Measurements from ENCODE around the gene PHLPP1.
"Not testable (repeated sequence)": the region's sequence is repeated elsewhere in the genome, so short reads cannot be mapped to it uniquely, and the experiment has no call there.

The PHLPP1 gene

GRCh38 chr18:62897153-62897552 is 181.8 kb downstream of the PHLPP1 start:
- no peak for DNase-seq (ENCODE audit: low spot score)

GRCh38 chr18:62898359-62898758 is 183.0 kb downstream of the PHLPP1 start:
- DNase-seq (ENCODE audit: low spot score): no peak

GRCh38 chr18:62899534-62899933 is 184.2 kb downstream of the PHLPP1 start:
- no peak for DNase-seq (ENCODE audit: low spot score)

DNA sequence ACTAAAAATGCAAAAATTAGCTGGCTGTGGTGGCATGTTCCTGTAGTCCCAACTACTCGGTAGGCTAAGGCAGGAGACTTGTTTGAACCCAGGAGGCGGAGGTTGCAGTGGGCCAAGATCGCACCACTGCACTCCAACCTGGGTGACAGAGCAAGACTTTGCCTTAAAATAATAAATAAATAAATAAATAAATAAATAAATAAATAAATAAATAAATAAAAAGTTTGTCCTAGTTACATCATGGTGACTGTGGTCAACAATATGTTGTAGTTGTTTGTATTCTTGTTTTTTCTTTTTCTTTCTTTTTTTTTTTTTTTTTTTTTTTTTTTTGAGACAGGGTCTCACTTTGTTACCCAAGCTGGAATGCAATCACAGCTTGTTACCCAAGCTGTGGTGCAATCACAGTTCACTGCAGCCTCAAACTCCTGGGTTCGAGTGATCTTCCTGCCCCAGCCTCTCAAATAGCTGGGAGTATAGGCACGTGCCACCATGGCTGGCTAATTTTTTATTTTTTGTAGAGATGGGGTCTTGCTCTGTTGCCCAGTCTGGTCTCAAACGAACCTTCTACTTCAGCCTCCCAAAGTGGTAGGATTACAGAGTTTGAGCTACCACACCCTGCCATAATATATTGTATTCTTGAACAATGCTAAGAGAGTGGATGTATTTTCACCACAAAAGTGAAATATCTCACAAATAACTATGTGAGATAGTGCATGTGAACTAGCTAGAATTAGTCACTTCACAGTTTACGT is 185.0 kb downstream of the PHLPP1 start:
- no peak for DNase-seq (ENCODE audit: low spot score)

GRCh38 chr18:62902776-62903175 is 187.4 kb downstream of the PHLPP1 start:
- DNase-seq (ENCODE audit: low spot score): no peak

GRCh38 chr18:62904396-62905285 is 189.3 kb downstream of the PHLPP1 start:
- DNase-seq (ENCODE audit: low spot score): no peak

GRCh38 chr18:62912885-62913284 is 197.5 kb downstream of the PHLPP1 start:
- DNase-seq (ENCODE audit: low spot score): no peak

DNA sequence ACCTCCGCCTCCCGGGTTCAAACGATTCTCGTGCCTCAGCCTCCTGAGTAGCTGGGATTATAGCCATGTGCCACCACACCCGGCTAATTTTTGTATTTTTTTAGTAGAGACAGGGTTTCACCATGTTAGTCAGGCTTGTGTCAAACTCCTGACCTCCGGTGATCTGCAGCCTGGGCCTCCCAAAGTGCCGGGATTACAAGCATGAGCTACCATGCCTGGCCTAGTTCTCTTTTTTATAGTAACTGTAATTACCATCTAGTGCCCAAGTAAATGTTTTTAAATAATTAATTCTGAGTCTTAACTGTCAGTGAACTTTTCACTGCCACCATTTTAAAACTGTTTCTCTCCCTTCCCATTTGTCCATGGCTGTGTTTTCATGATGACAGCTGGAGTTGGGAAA is 198.5 kb downstream of the PHLPP1 start:
- not testable (repeated sequence) for DNase-seq (ENCODE audit: low spot score)

DNA sequence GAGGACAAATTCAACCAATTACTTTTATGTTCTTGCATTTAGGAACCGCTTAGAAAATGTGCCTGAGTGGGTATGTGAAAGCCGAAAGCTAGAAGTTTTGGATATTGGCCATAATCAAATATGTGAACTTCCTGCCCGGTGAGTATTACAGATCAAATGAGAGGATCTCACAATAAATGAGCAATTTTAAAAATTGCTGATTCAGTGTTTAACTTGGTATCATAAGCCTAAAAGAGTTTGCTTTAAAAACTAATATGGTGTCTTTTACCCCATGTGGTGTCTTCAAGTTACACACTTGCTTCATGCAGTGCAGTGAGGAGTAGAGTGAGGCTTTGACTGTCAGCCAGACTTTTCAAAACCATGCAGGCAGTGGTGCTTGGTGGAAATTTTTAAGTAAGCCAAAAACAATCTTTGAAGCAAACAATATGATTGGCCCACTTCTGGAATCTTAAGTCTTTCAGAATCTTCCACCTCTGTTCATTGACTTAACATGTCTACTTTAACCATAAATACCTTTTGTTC is 199.6 kb downstream of the PHLPP1 start:
- no peak for DNase-seq (ENCODE audit: low spot score)

DNA sequence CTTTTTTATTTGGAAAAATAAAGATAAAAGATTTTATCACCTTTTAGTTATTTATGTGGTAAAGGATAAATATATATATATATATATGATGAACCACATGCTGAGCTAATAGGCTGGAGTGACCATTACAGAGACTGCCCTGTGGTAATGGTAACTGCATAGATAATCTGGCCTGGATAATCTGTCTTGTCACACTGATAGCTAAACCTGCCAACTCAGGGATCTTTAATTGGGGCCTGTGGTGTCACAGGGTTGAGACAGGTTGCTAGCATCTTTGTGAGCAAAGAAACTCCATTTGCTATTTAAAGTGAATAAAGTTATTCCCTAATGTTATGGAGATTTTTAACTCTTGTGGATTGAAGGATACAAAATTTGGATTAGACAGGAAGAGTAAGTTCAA is 203.0 kb downstream of the PHLPP1 start:
- no peak for DNase-seq (ENCODE audit: low spot score)

DNA sequence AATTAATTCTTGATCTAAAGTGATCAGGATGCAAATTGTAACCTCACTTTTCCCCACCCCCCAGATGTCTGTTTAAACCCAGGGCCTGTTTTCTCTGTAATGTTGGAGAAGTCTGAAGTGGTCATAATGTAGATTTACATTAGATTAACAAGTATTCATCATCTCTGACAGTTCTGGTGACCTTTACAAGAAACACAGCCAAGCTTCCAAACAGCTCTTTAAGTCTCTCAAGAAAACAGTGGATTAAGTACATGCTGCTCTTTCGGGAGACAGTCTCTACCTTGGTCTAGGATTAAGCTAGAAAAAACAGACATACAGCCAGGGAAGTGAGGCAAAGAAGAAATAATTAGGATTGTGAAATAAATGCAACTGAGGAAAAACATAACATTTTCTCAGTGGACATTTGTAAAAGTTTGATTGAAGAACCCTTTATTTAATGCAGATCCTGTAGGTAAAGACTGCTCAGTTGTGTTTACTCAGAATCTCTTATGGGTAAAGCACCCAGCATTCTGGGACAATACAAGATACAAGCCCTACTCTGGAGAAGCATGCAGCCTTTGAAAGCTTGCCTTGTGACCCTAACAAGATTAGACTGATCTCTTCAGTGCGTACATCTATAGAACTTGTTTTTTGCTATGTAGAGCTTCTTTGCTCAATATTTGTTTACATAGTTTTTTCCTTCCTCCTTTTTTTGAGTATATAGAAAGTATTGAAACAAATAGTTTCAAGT is 203.9 kb downstream of the PHLPP1 start:
- no peak for DNase-seq (ENCODE audit: low spot score)

- DNase-seq (ENCODE audit: low spot score): no peak
Observed at GRCh38 chr18:62925031-62925688, 209.8 kb downstream of the PHLPP1 start.

DNA sequence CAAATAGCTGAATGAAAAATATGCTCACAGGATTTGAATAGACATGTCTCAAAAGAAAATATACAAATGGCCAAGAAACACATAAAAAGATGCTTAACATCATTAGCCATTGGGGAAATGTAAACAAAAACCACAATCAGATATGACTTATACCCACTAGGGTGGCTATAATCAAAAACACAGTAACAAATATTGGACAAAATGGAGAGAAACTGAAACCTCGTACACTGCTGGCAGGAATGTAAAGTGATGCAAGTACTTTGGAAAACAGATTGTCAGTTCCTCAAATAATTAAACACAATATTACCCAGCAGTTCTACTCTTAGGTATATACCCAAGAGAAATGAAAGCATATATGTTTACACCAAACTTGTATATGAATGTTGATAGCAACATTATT is 213.0 kb downstream of the PHLPP1 start:
- no peak for DNase-seq (ENCODE audit: low spot score)

GRCh38 chr18:62933261-62933887 is 218.0 kb downstream of the PHLPP1 start:
- no peak for DNase-seq (ENCODE audit: low spot score)

GRCh38 chr18:62935994-62936393 is 220.7 kb downstream of the PHLPP1 start:
- DNase-seq (ENCODE audit: low spot score): no peak

DNA sequence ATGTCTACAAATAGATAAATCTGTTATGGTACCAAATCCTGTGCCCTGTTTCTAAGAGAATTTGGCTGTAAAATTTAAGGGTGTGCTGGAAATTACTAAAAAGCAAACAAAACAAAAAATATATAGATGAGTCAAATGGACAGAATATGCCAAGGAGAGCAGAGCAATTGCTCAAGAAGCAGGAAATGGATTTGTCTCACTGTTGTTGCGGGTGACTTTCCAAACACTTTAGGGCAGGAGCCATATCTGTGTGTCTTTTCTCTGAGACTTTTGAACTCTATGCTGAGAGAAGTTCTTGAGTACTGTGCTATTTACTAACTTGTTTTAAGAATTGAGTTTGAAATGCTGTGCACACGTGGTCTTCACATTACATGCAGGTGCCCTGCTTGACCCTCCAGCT is 221.7 kb downstream of the PHLPP1 start:
- no peak for DNase-seq (ENCODE audit: low spot score)

GRCh38 chr18:62938006-62938405 is 222.7 kb downstream of the PHLPP1 start:
- no peak for DNase-seq (ENCODE audit: low spot score)

DNA sequence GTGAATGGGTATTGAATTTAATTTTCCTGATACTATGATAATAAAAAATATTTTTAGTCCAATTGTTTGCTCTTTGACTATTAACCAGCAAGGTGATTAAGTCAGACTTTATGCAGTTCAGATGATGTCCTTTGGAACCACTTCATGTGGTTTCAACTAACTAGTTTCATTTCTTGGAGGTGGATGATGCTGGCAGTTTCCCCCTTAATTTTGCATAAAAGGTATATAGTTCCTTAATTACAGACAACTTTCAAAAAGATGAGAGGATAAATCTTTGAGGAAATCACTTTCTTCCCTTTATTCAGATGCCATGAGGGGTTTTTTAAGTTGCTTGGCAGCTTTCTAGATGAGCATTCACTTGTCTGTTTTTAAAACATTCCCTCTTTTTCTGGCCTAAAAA is 223.1 kb downstream of the PHLPP1 start:
- no peak for DNase-seq (ENCODE audit: low spot score)

DNA sequence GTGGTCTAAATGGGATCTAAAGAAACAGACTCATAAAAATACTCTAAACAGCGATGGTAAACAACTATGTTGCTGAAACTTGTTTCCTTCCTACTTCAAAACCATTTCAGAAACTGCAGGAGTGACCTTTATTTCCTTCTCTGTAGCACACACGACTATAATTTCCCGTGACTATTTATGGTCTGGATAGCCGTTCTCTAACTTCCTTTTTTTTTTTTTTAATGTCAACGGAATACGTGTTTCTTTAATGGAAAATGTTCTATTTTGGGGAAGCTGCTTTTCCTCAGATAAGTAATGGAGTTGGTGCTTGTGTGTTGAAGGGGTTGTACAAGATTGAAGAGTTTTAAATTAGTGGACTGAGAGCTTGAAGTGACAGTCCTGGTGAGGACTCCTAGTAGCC is 224.1 kb downstream of the PHLPP1 start:
- DNase-seq (ENCODE audit: low spot score): no peak

DNA sequence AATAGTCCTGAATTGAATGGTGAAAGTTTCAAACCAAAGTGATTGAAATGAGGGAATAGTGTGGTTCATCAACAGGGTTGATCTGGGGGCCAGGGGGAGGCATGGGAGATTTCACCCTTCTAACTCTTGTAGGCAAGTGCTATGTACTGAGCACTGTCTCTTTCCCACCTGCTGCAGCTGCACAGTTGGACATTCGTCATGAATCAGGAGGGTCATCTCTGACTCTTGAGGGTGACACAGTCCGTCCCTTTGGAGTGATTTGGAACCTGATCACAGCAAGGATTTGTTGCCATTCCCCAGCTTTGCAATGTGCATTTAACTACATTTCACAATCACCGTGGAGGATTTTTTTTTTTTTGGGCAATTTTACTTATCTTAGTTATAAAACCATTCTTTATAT is 224.6 kb downstream of the PHLPP1 start:
- DNase-seq (ENCODE audit: low spot score): no peak

- DNase-seq (ENCODE audit: low spot score): no peak
Observed at GRCh38 chr18:62942578-62942977, 227.2 kb downstream of the PHLPP1 start.

All from CD4-positive, alpha-beta T cell treated with Interleukin-15 for 4 hours (primary cell).